Medulla oblongata (tissue), 1 donor: ENCODE data around the gene MYB.

ENCODE experiments used
- DNase-seq: peaks from one replicate; pipeline ENCODE4 v3.0.0-alpha.2; 2015; ENCODE audit errors: extremely low spot score

MYB gene

DNA sequence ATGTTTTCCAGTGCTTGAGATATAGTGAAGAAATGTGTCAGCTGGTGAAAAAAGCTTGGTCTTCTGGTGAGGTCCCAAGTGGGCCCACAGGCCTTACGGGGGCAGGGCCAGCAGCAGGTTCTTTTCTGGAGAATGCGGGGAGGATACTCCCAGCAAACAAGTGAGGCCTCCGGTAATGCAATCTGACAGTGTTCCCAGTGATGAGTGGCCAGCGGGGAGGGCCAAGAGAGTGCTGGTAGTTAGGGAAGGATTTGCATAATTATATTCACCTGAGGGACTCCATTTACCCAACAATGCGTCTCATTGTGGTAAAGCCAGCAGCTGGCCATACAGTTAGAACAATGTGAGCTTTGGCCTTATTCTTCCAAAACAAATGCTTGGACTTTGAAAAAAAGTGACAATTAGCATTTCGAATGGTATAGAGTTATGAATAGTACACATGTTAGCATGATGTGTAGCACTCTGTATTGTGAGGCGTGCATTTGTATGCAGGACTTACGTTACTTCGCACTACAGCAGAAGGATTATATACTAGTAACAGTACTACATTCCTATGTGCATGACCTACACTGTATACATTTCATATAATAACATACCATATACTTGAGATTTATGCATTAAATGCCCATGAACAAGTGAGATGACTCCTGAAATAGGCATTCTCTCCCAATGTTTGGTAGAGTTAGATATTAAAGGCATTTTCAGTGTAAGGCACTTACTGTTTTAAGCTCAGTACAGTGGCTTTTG, 69.8 kb downstream of the MYB start:
- DNase-seq: peak; percentile 31

DNA sequence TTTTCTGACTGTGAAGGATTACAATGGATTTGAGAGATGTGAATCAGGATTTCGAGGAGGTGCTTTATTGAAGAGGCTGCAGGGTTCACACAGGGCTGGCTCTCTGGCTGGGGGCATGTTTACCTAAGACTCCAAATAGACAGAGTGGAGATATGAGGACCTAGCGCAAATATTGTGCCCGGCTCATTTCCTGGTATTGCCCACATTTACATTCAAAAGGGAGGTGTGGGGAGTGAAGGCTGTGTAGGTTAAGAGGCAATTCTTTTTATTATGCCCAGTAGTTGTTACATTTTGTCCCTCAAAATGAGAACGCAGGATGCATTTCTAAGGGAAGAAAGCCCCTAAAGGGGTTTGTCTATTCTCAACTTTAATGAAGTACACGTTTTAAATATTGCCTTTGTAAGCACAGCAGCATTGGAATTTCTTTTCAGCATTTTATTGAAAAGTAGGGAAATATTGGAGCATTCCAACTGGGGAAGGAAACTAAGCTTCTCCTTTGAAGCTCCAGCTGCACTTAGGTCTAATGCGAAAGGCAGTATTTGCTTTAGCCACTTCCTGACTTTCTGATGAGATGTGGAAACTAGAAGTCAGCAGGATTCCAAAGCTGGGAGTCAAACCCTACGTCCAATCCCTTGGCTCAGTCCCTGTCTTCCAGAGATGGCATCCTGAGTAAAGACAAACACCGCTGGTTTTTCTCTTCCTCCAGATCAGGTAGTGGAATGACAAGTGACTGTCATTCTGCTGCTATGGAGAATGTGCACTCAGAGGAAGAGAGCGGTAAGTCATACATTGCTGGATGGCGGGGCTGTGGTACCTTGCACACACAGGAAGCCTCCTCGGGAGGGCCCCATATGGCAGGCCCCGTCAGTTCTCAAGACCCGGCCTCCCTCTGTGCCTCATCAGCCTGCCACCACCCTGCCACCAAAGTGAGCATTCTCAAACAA, 70.7 kb downstream of the MYB start:
- DNase-seq: no peak

DNA sequence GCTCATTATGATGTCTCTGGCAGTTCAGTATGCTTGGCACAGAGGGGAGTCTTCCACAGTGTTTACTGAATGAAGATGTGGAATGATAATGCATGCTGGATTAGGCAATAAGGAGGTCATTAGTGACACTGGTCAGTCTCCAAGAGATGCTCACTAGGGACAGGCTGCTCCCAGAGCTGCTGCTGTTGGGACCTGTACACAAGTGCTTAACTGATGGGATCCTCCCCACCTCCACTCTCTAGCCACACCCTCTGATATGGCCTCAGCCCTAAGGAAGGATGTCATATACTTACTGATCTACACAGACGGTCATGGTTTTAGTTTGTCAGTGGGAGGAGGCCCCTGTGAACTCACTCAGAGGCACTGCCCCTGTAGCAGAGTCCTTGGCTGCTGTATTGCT, 73.4 kb downstream of the MYB start:
- no peak for DNase-seq

DNA sequence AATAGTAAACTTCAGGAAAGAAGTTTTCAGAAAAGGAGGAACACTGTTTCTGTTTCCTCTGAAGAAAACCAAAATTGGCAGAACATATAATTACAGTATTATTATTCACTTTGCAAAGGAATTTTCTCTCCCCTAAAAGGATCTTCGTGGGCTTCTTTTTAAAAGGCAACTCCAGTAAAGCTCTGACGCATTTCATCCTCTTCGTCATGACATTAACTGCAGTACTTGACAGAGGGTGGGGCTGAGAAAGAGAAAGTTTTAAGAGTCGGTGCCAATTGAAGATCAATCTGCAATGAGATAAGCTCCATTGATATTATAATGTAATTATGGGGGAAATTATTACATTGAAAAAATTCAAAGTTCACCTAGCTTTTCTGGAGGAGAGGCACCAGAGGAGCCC, 75.8 kb downstream of the MYB start:
- DNase-seq: no peak

DNA sequence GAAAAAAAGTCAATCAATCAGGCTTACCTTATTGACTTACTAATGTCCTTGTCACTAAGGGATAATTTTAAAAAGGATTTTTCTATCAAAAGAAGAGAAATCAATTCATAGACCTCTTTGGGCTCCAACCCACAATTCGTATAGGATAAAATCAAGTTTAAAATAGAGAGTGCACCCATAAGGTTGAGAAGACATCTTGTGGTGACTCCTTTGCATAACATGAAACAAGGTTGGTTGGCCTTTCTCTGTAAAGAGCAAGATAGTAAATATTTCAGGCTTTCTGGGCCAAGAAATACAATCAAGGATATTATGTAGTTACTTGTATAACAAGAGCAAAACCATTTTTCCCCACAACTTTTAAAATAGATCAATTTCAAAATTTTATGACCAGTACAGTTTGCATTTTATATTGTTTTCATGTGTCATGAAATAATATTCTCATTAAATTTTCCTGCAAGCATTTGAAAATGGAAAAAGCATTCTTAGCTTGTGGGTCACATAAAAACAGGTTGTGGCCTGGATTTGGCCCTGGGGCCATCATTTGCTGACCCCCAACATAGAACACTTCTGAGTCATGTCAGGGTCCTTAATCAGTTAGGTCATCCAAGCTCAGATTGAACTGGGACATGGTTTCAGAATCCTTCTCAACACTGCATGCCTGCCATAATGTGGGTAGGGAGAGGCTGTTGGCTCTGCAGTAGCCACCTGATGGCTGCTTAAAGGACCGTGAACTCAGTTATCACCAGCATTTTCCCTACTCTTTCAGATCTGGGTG, 76.7 kb downstream of the MYB start:
- DNase-seq: no peak

DNA sequence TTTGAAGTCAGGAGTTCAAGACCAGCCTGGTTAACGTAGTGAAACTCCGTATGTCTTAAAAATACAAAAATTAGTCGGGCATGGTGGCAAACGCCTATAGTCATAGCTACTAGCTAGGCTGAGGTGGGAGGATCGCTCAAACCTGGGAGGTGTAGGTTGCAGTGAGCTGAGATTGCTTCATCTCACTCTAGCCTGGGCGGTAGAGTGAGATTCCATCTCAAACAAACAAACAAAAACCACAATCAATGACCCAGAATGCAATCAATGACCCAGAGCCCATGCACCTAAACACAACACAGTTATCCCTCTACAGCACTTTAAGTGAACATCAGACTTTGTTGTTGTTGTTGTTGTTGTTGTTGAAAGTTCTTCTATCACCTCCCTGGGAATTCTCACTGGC, 77.9 kb downstream of the MYB start:
- DNase-seq: no peak

DNA sequence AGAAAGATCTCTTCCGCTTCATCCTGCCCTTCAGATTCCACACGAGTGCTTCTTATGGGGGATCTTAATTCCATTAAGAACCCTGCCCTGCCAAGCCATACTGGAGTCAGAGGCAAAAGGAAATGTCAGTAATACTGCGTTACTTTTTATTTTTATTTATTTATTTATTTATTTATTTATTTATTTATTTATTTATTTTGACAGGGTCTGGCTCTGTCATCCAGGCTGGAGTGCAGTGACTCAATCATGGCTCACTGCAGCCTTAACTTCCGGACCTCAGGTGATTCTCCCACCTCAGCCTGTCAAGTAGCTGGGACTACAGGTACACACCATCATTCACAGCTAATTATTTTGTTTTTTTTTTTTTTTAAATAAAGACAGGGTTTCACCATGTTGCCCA, 79.5 kb downstream of the MYB start:
- no peak for DNase-seq

DNA sequence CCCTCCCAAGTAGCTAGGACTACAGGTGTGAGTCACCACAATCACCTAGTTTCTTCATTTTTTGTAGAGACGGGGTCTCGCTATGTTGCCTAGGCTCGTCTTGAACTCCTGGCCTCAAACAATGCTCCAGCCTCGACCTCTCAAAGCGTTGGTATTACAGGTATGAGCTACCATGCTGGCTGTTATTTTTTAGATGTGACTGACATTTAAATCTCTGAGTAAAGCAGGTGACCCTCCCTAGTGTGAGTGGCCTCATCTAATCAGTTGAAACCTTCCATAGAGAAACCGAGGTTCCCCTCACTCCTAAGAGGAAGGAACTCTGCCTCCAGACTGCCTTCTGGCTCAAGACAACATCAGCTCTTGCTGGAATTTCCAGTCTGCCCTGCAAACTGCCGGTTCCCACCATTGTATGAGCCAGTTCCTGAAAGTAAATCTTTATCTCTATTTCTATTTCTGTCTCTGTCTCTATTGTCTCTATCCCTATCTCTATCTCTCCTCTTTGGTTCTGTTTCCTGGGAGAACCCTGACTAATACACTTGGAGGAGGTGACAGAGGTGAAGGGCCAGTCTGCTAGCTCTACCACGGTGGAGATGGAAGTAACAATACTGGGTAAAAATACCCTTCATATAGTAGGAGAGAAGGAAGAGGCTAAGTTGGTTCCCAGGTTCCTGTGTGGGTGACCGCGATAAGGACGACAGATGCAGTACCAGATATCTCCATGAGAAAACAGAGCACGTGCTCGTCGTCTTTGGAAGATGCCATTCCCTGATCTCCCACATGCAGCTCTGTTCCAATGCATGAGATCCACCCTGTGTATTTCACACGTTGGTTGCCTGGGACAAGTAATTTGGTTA, 81.0 kb downstream of the MYB start:
- DNase-seq: no peak

DNA sequence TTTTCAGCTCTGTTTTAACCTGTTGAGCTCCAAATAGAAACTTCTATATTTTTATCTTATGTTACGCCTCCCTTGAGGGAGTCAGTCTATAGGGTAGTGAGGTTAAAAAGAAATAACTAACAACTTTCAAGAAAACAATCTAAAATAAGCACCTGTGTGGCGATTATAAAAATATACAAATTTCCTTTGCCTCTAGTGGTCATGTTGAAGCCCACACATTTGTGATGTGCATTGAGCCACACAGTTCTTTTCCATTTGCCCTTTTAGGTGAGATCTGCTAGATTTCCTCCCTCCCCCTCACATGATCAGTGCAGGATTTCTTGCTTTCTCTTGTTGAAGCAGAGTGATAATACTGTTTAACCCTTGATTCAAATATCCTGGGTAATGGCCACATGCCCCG, 84.2 kb downstream of the MYB start:
- DNase-seq: no peak

DNA sequence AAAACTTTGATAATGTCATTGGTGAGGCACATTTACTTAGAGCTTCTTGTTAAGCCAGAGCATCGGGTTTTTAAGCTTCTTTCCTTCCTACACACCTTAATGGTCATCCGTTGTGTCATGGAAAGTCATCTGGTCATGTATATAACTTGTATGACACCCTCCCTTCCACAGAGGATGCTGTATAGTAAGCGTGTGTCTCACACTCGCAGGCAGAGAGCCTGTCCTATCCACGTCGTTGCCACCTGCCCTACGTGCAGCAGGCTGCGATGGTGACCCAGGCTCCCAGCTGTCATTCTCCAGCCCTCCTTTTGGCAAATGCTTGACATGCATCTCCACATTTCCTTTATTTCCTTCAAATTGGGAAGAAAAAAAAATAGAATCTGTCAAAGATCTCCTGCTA, 85.6 kb downstream of the MYB start:
- no peak for DNase-seq

DNA sequence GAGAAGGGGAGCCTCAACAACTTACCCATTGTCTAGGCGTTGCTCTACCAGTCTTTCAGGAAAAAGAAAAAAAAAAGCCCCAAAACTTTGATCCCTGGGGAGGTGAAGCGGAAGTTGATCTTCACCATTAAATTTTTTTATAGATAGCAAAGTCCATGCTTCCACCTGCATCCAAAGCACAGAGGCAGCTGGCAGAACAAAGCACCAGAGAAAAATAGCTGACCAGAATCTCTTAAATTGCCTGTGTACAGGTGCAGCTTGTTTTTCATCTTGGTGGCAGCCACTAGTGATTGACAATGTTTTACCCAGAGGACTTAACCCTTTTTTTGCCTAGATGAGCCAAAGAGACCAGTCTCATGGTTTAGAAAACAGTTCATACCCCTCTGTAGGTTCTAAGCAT, 86.0 kb downstream of the MYB start:
- no peak for DNase-seq

DNA sequence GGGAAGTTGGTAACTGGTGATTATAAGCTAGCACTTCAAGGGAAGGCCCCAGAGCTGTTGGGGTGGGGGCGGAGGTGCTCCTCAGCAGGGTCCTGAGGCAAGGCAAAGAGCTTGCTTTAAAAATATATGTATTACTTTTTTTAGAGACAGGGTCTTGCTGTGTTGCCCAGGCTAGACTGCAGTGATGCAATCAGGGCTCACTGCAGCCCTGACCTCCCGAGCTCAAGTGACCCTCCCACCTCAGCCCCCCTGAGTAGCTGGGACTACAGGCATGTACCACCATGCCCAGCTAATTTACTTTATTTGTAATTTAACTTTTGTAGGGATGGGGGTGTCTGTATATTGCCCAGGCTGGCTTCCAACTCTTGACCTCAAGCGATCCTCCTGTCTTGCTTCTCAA, 87.2 kb downstream of the MYB start:
- no peak for DNase-seq

DNA sequence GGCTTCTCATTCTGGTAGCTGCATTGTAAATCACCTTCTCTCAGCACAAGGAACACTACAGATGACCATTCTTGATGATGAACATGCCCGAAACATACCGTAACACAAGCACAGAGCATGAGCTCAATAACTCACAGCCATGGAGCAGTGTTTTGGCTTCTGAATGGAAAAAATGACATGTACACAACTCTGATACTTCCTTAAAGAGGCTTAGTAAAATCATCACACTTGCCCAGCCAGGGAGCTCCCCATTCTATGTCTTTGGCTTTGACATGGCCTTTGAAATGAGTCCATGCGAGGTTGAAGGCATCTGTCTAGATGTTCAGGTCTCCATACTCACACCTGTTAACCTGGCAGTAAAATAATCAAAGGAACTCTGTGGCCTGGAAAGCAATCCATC, 87.6 kb downstream of the MYB start:
- DNase-seq: no peak
